Lung (tissue), 12 donors: ENCODE measurements around the gene HBG1. TPM values are rescaled to one million over a fixed set of nuclear protein-coding genes. Genes with fewer than 3 reads are reported as not detected.

Source experiments
- ATAC-seq: fragments of 200-7000 bp; cut with Tn5 transposase; one replicate; pipeline ENCODE4 v1.9.1; 2020; ENCODE audit warnings: moderate number of reproducible peaks; ENCODE audit not compliant: insufficient read depth, low FRiP score
- DNase-seq, 3 donors: peaks; one replicate each; pipeline ENCODE4 v3.0.0-alpha.2; 2013 to 2017
- H3K27ac ChIP-seq, 2 donors: one replicate each; pipeline ENCODE4 v1.5.1; 2013; ENCODE audit warnings: mild to moderate bottlenecking in 2 of 2, moderate library complexity in 2 of 2, control low read depth in 1 of 2, inconsistent platforms in 1 of 2, low read depth in 1 of 2, low read length in 1 of 2
- H3K27me3 ChIP-seq, 3 donors: one replicate each; pipeline ENCODE4 v1.5.1; 2013; ENCODE audit warnings: low read length in 2 of 3; ENCODE audit not compliant: control insufficient read depth in 3 of 3, insufficient read depth in 3 of 3
- H3K36me3 ChIP-seq, 4 donors: one replicate each; pipeline ENCODE4 v1.5.1; 2013; ENCODE audit warnings: low read length in 4 of 4, mild to moderate bottlenecking in 1 of 4, moderate library complexity in 1 of 4; ENCODE audit not compliant: control insufficient read depth in 4 of 4, insufficient read depth in 4 of 4
- H3K4me1 ChIP-seq, 5 donors: one replicate each; pipeline ENCODE4 v1.5.1; 2013; ENCODE audit warnings: low read length in 5 of 5, mild to moderate bottlenecking in 2 of 5, moderate library complexity in 1 of 5; ENCODE audit not compliant: control insufficient read depth in 5 of 5, insufficient read depth in 5 of 5
- H3K4me3 ChIP-seq: one replicate; pipeline ENCODE4 v1.5.1; 2013; ENCODE audit warnings: mild to moderate bottlenecking, control low read depth, moderate library complexity
- H3K9ac ChIP-seq, 2 donors: one replicate each; pipeline ENCODE4 v1.5.1; 2013; ENCODE audit warnings: low read length in 2 of 2, control low read depth in 1 of 2; ENCODE audit not compliant: insufficient read depth in 1 of 2
- H3K9me3 ChIP-seq, 4 donors: one replicate each; pipeline ENCODE4 v1.5.1; 2013; ENCODE audit warnings: low read length in 3 of 4, mild to moderate bottlenecking in 1 of 4, moderate library complexity in 1 of 4; ENCODE audit not compliant: control insufficient read depth in 4 of 4, insufficient read depth in 3 of 4
- CTCF ChIP-seq: IDR thresholded peaks from 2 replicates; pipeline ENCODE4 v1.5.1; 2012; ENCODE audit warnings: mild to moderate bottlenecking; ENCODE audit errors: control extremely low read depth, extremely low read depth
- WGBS, 2 donors: extraction: QIAGEN DNeasy Blood & Tissue Kit; methylation state at CpG; one replicate each; pipeline ENCODE4 v1.1.7; 2013; 5-methylcytosine and 5-hydroxymethylcytosine counted together
- polyA plus RNA-seq, 2 donors: library from polyadenylated mRNA; stranded (reverse); fragments of 200-250 nt; gene quantifications; one replicate each; pipeline ENCODE4 v1.2.1, GENCODE V29; 2013
- total RNA-seq, 2 donors: library from RNA; depleted of rRNA in 1 of 2; stranded (reverse); fragments of >200 nt in 1 of 2; gene quantifications; one replicate each; pipeline ENCODE4 v1.2.1, GENCODE V29; 2014 to 2021
- donor health status: control.
- donor health status: control.
- donor health status: Bipolar disorder and iron deficiency.
- donor health status: healthy.
- donor health status: DM: yes; HTN: yes; CAD: no.

The HBG1 gene
- total and polyA plus RNA-seq, 4 donors = 0.56 to 60.9 (median 1.6) TPM; not detected in 1

GRCh38 chr11:5239046-5239445, 10.6 kb downstream of the HBG1 start:
- H3K9me3 ChIP-seq = no peaks in the 10 kb centered on the region
- H3K9ac ChIP-seq = no peak overlapping the region
- H3K4me1 ChIP-seq = no peaks in the 10 kb centered on the region
- no peaks in the 10 kb centered on the region for H3K36me3 ChIP-seq
- no peak for TF ChIP-seq CTCF
- no peak overlapping the region for H3K4me3 ChIP-seq
- DNase-seq (no peak), ATAC-seq (no peak)
- peaks cover 0 to 4% (median 0%) of the 10 kb centered on the region in 3 donors for H3K27me3 ChIP-seq
- no peak overlapping the region for H3K27ac ChIP-seq

- DNase-seq = no peak
Measured at GRCh38 chr11:5238486-5238885, 11.2 kb downstream of the HBG1 start.

GRCh38 chr11:5237420-5237819, 12.2 kb downstream of the HBG1 start:
- Histone ChIP-seq H3K9ac (no peak overlapping the region), H3K4me3 (no peak overlapping the region), H3K9me3 (no peaks in the 10 kb centered on the region), H3K27ac (no peak overlapping the region), H3K27me3 (peaks cover 0 to 4% (median 0%) of the 10 kb centered on the region in 3 donors), H3K36me3 (no peaks in the 10 kb centered on the region), H3K4me1 (no peaks in the 10 kb centered on the region)
- WGBS, 2 donors = 40 to 72% methylated on average over 2 of the region's 2 CpGs
- ATAC-seq (no peak), DNase-seq (no peak)
- TF ChIP-seq CTCF = no peak

More at GRCh38 chr11:5238486-5238885, 11.2 kb downstream of the HBG1 start:
- H3K36me3 ChIP-seq = no peaks in the 10 kb centered on the region
- H3K27ac ChIP-seq = no peak overlapping the region
- H3K9ac ChIP-seq = no peak overlapping the region
- H3K4me1 ChIP-seq = no peaks in the 10 kb centered on the region
- peaks cover 0 to 4% (median 0%) of the 10 kb centered on the region in 3 donors for H3K27me3 ChIP-seq
- no peaks in the 10 kb centered on the region for H3K9me3 ChIP-seq
- TF ChIP-seq CTCF = no peak
- H3K4me3 ChIP-seq = no peak overlapping the region
- 40 to 45% methylated on average over 2 of the region's 2 CpGs for WGBS, 2 donors
- no peak for ATAC-seq
